ENCODE results near the gene GJD3.

The GJD3 gene

DNA sequence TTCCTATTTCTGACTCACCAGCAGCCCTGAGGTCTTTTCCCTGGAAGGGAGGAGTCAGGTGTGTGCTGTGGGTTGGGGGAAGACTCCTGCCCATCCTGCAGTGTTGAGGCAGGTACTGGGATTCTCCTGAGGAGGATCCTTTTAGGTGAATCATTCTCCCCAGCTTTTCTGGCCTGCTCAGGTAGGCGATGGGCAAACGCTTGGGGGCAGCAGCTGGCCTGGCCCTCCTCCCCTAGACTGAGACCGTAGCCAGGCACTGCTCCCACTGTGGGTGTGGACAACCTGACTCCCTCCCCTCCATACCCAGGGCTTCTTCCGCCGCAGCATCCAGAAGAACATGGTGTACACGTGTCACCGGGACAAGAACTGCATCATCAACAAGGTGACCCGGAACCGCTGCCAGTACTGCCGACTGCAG lies 15.1 kb downstream of the GJD3 start:
- no peak for DNase-seq (ENCODE audit: low read depth)
- H3K4me3 ChIP-seq (ENCODE audit: low read length) = no peak overlapping the region
- TF ChIP-seq, protein P1, sequence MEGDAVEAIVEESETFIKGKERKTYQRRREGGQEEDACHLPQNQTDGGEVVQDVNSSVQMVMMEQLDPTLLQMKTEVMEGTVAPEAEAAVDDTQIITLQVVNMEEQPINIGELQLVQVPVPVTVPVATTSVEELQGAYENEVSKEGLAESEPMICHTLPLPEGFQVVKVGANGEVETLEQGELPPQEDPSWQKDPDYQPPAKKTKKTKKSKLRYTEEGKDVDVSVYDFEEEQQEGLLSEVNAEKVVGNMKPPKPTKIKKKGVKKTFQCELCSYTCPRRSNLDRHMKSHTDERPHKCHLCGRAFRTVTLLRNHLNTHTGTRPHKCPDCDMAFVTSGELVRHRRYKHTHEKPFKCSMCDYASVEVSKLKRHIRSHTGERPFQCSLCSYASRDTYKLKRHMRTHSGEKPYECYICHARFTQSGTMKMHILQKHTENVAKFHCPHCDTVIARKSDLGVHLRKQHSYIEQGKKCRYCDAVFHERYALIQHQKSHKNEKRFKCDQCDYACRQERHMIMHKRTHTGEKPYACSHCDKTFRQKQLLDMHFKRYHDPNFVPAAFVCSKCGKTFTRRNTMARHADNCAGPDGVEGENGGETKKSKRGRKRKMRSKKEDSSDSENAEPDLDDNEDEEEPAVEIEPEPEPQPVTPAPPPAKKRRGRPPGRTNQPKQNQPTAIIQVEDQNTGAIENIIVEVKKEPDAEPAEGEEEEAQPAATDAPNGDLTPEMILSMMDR (conservative IDR thresholded peaks at IDR 0.05; ENCODE audit: low read length) = no peak

GRCh38 chr17:40348562-40349476 lies 15.7 kb downstream of the GJD3 start:
- no peak overlapping the region for H3K4me3 ChIP-seq (ENCODE audit: low read length)
- DNase-seq (ENCODE audit: low read depth) = no peak
- TF ChIP-seq, protein P1 (conservative IDR thresholded peaks at IDR 0.05; ENCODE audit: low read length) = no peak

- DNase-seq (ENCODE audit: low read depth) = no peak
- TF ChIP-seq, protein P1 (conservative IDR thresholded peaks at IDR 0.05; ENCODE audit: low read length) = no peak
- H3K4me3 ChIP-seq (ENCODE audit: low read length) = no peak overlapping the region
Observed at GRCh38 chr17:40348136-40348504, 16.4 kb downstream of the GJD3 start.

GRCh38 chr17:40347319-40348135 lies 17.0 kb downstream of the GJD3 start:
- H3K4me3 ChIP-seq (ENCODE audit: low read length) = no peak overlapping the region
- DNase-seq (ENCODE audit: low read depth) = no peak
- TF ChIP-seq, protein P1 (conservative IDR thresholded peaks at IDR 0.05; ENCODE audit: low read length) = no peak

- TF ChIP-seq, protein P1 (conservative IDR thresholded peaks at IDR 0.05; ENCODE audit: low read length) = no peak
Observed at GRCh38 chr17:40346765-40347158, 17.8 kb downstream of the GJD3 start.

DNA sequence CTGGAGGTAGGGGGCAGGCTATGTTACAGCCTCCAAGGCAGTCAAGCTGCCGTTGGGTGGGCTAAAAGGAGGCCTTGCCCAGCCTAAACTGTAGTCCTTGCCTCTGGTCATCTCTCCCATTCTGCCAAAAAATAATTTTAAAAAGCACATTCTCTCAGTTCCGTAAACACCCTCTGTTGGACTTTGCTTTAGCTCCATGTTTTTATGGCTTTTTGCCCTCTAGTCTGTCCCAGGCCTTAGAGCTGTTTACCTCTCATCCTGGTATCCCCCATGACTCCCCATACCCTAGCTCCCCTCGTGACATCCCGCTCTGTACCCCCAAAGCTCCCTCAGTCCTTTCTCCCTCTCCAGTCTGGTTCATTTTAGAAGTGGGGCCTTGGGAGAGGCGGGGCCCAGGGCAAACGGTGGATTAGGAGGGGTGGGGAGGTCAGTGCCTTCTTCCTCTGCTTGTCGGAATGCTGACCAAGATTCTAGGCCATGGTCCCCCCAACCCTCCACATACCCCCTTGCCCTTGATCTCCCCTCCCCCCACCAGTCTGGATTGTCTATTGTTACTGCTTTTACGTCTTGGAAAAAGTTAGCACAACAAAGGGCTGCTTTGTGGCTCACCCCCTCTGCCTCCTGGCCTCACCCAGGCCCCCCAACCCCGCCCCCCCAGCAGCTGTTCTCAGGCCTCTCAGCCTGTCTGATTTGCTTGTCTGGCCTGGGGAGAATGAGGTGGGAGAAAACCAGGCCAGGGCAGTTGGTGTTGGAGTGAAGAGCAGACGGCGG lies 18.4 kb downstream of the GJD3 start:
- peak overlapping the region; percentile 82 for H3K4me3 ChIP-seq (ENCODE audit: low read length)
- TF ChIP-seq, protein P1 (conservative IDR thresholded peaks at IDR 0.05; ENCODE audit: low read length) = no peak
- no peak for DNase-seq (ENCODE audit: low read depth)

More at GRCh38 chr17:40346765-40347158, 17.8 kb downstream of the GJD3 start:
- DNase-seq (ENCODE audit: low read depth) = no peak
- H3K4me3 ChIP-seq (ENCODE audit: low read length) = no peak overlapping the region

Data from AG10803 (cell line).